HEK293 (cell line): ENCODE results near the gene DUSP18.

Experiments
- AEBP2 ChIP-seq: fragments of 450-650 bp; formaldehyde crosslinking; IDR thresholded peaks from 2 replicates; pipeline ENCODE4 v1.5.1; 2016; ENCODE audit warnings: missing biosample characterization, missing genetic modification characterization, borderline replicate concordance
- KLF7 ChIP-seq: fragments of 450-650 bp; formaldehyde crosslinking; IDR thresholded peaks from 2 replicates; pipeline ENCODE4 v1.5.1; 2016; ENCODE audit warnings: missing biosample characterization, missing genetic modification characterization, borderline replicate concordance
- MYNN ChIP-seq: fragments of 450-650 bp; formaldehyde crosslinking; IDR thresholded peaks from 2 replicates; pipeline ENCODE4 v1.5.1; 2016; ENCODE audit warnings: missing biosample characterization, missing genetic modification characterization, borderline replicate concordance
- PRDM4 ChIP-seq: fragments of 450-650 bp; formaldehyde crosslinking; IDR thresholded peaks from 2 replicates; pipeline ENCODE4 v1.5.1; 2017; ENCODE audit warnings: missing biosample characterization, missing genetic modification characterization
- REPIN1 ChIP-seq: fragments of 450-650 bp; formaldehyde crosslinking; IDR thresholded peaks from 2 replicates; pipeline ENCODE4 v1.5.1; 2017; ENCODE audit warnings: missing biosample characterization, missing genetic modification characterization, low read depth
- ZBTB1 ChIP-seq: fragments of 450-650 bp; formaldehyde crosslinking; IDR thresholded peaks from 2 replicates; pipeline ENCODE4 v1.5.1; 2016; ENCODE audit warnings: missing biosample characterization, missing genetic modification characterization
- ZFP37 ChIP-seq: fragments of 450-650 bp; formaldehyde crosslinking; IDR thresholded peaks from 2 replicates; pipeline ENCODE4 v1.5.1; 2016; ENCODE audit warnings: missing biosample characterization, missing genetic modification characterization
- ZNF169 ChIP-seq: fragments of 450-650 bp; formaldehyde crosslinking; IDR thresholded peaks from 2 replicates; pipeline ENCODE4 v1.5.1; 2016; ENCODE audit warnings: missing biosample characterization, missing genetic modification characterization
- ZNF18 ChIP-seq: fragments of 450-650 bp; formaldehyde crosslinking; IDR thresholded peaks from 2 replicates; pipeline ENCODE4 v1.5.1; 2016; ENCODE audit warnings: missing biosample characterization, missing genetic modification characterization
- ZNF211 ChIP-seq: fragments of 450-650 bp; formaldehyde crosslinking; IDR thresholded peaks from 2 replicates; pipeline ENCODE4 v1.5.1; 2016; ENCODE audit warnings: low read depth, missing biosample characterization, missing genetic modification characterization
- ZNF24 ChIP-seq: fragments of 450-650 bp; formaldehyde crosslinking; IDR thresholded peaks from 2 replicates; pipeline ENCODE4 v1.5.1; 2016; ENCODE audit warnings: missing biosample characterization, missing genetic modification characterization
- ZNF26 ChIP-seq: fragments of 450-650 bp; formaldehyde crosslinking; IDR thresholded peaks from 2 replicates; pipeline ENCODE4 v1.5.1; 2016; ENCODE audit warnings: missing biosample characterization, missing genetic modification characterization
- ZNF280C ChIP-seq: fragments of 450-650 bp; formaldehyde crosslinking; IDR thresholded peaks from 2 replicates; pipeline ENCODE4 v1.5.1; 2016; ENCODE audit warnings: missing biosample characterization, missing genetic modification characterization
- ZNF394 ChIP-seq: fragments of 450-650 bp; formaldehyde crosslinking; IDR thresholded peaks from 2 replicates; pipeline ENCODE4 v1.5.1; 2016; ENCODE audit warnings: missing biosample characterization, missing genetic modification characterization, mild to moderate bottlenecking, moderate library complexity, borderline replicate concordance
- ZNF423 ChIP-seq: fragments of 450-650 bp; formaldehyde crosslinking; IDR thresholded peaks from 2 replicates; pipeline ENCODE4 v1.5.1; 2016; ENCODE audit warnings: missing biosample characterization, missing genetic modification characterization
- ZNF449 ChIP-seq: fragments of 450-650 bp; formaldehyde crosslinking; IDR thresholded peaks from 2 replicates; pipeline ENCODE4 v1.5.1; 2017; ENCODE audit warnings: missing biosample characterization, mild to moderate bottlenecking, missing genetic modification characterization, moderate library complexity
- ZNF513 ChIP-seq: fragments of 450-650 bp; IDR thresholded peaks from 2 replicates; pipeline ENCODE4 v1.5.1; 2018; ENCODE audit warnings: missing biosample characterization, missing genetic modification characterization
- ZNF514 ChIP-seq: fragments of 450-650 bp; formaldehyde crosslinking; IDR thresholded peaks from 2 replicates; pipeline ENCODE4 v1.5.1; 2016; ENCODE audit warnings: missing biosample characterization, missing genetic modification characterization
- ZNF560 ChIP-seq: fragments of 450-650 bp; formaldehyde crosslinking; IDR thresholded peaks from 2 replicates; pipeline ENCODE4 v1.5.1; 2017; ENCODE audit warnings: missing biosample characterization, missing genetic modification characterization, borderline replicate concordance
- ZNF561 ChIP-seq: fragments of 450-650 bp; IDR thresholded peaks from 2 replicates; pipeline ENCODE4 v1.5.1; 2018; ENCODE audit warnings: missing biosample characterization, missing genetic modification characterization, borderline replicate concordance
- ZNF580 ChIP-seq: fragments of 450-650 bp; formaldehyde crosslinking; IDR thresholded peaks from 2 replicates; pipeline ENCODE4 v1.5.1; 2016; ENCODE audit warnings: missing biosample characterization, missing genetic modification characterization
- ZNF600 ChIP-seq: fragments of 450-650 bp; formaldehyde crosslinking; IDR thresholded peaks from 2 replicates; pipeline ENCODE4 v1.5.1; 2016; ENCODE audit warnings: missing biosample characterization, missing genetic modification characterization
- ZNF660 ChIP-seq: fragments of 450-650 bp; IDR thresholded peaks from 2 replicates; pipeline ENCODE4 v1.5.1; 2018; ENCODE audit warnings: missing biosample characterization, mild to moderate bottlenecking, missing genetic modification characterization
- ZNF701 ChIP-seq: fragments of 450-650 bp; formaldehyde crosslinking; IDR thresholded peaks from 2 replicates; pipeline ENCODE4 v1.5.1; 2016; ENCODE audit warnings: missing biosample characterization, missing genetic modification characterization
- ZNF776 ChIP-seq: fragments of 450-650 bp; formaldehyde crosslinking; IDR thresholded peaks from 2 replicates; pipeline ENCODE4 v1.5.0; 2017; ENCODE audit warnings: missing biosample characterization, missing genetic modification characterization, borderline replicate concordance
- ZNF785 ChIP-seq: fragments of 450-650 bp; formaldehyde crosslinking; IDR thresholded peaks from 2 replicates; pipeline ENCODE4 v1.5.1; 2016; ENCODE audit warnings: missing biosample characterization, missing genetic modification characterization

DUSP18 gene

GRCh38 chr22:30667494-30668385 is at the start of gene DUSP18 (continued):
- no peak for TF ChIP-seq ZNF514 (tag by site-specific recombination)
- peak; percentile 92 for TF ChIP-seq MYNN (tag by site-specific recombination)
- TF ChIP-seq AEBP2 (tag by site-specific recombination): no peak
- no peak for TF ChIP-seq ZNF169
- TF ChIP-seq ZNF449 (tag by site-specific recombination): peak; percentile 99
- TF ChIP-seq ZNF701 (tag by site-specific recombination): no peak
- peak; percentile 62; the same call in 1 of the 2 replicates for TF ChIP-seq ZNF561 (tag by site-specific recombination)
- peak; percentile 93 for TF ChIP-seq ZNF600 (tag by site-specific recombination)
- no peak for TF ChIP-seq ZNF660
- peak; percentile 35; the same call in 1 of the 2 replicates for TF ChIP-seq ZNF394 (tag by site-specific recombination)
- no peak for TF ChIP-seq ZNF423
- TF ChIP-seq ZNF211 (tag by site-specific recombination): no peak
- TF ChIP-seq ZNF24: 0 out of 2 replicates have a peak, but pooled peaks have one; percentile 40
- no peak for TF ChIP-seq PRDM4 (tag by site-specific recombination)
- no peak for TF ChIP-seq ZNF513 (tag by site-specific recombination)
- TF ChIP-seq KLF7 (tag by site-specific recombination): peak; percentile 53
- no peak for TF ChIP-seq ZBTB1
- TF ChIP-seq ZNF776 (tag by site-specific recombination): no peak
- TF ChIP-seq ZNF280C (tag by site-specific recombination): no peak
- no peak for TF ChIP-seq ZNF785 (tag by site-specific recombination)
- TF ChIP-seq ZFP37 (tag by site-specific recombination): peak; percentile 78
- TF ChIP-seq ZNF560: no peak
- TF ChIP-seq ZNF26: no peak
- TF ChIP-seq ZNF580 (tag by site-specific recombination): no peak
- TF ChIP-seq ZNF18: no peak
- no peak for TF ChIP-seq REPIN1 (tag by site-specific recombination)
